Duodenal mucosa (tissue), 2 donors: Measurements from ENCODE around the gene B3GNT9.

ENCODE experiments used
- H3K27ac ChIP-seq: one replicate; pipeline ENCODE4 v1.7.0; 2013; ENCODE audit warnings: low read depth, low read length
- H3K27me3 ChIP-seq, 2 donors: one replicate each; pipeline ENCODE4 v1.7.0; 2013; ENCODE audit warnings: low read length in 2 of 2, control low read depth in 1 of 2; ENCODE audit not compliant: insufficient read depth in 2 of 2, control insufficient read depth in 1 of 2
- H3K36me3 ChIP-seq, 2 donors: one replicate each; pipeline ENCODE4 v1.7.0; 2013; ENCODE audit warnings: low read length in 2 of 2, control low read depth in 1 of 2; ENCODE audit not compliant: insufficient read depth in 2 of 2, control insufficient read depth in 1 of 2
- H3K4me1 ChIP-seq, 2 donors: one replicate each; pipeline ENCODE4 v1.7.0; 2013; ENCODE audit warnings: low read length in 2 of 2, control low read depth in 1 of 2; ENCODE audit not compliant: insufficient read depth in 2 of 2, control insufficient read depth in 1 of 2
- H3K4me3 ChIP-seq, 2 donors: one replicate each; pipeline ENCODE4 v1.7.0; 2013; ENCODE audit warnings: low read length in 2 of 2, low read depth in 1 of 2
- H3K9ac ChIP-seq, 2 donors: one replicate each; pipeline ENCODE4 v1.7.0; 2013; ENCODE audit warnings: low read length in 2 of 2, low read depth in 1 of 2
- H3K9me3 ChIP-seq, 2 donors: one replicate each; pipeline ENCODE4 v1.7.0; 2013; ENCODE audit warnings: low read length in 2 of 2, control low read depth in 1 of 2; ENCODE audit not compliant: control insufficient read depth in 1 of 2

The B3GNT9 gene

DNA sequence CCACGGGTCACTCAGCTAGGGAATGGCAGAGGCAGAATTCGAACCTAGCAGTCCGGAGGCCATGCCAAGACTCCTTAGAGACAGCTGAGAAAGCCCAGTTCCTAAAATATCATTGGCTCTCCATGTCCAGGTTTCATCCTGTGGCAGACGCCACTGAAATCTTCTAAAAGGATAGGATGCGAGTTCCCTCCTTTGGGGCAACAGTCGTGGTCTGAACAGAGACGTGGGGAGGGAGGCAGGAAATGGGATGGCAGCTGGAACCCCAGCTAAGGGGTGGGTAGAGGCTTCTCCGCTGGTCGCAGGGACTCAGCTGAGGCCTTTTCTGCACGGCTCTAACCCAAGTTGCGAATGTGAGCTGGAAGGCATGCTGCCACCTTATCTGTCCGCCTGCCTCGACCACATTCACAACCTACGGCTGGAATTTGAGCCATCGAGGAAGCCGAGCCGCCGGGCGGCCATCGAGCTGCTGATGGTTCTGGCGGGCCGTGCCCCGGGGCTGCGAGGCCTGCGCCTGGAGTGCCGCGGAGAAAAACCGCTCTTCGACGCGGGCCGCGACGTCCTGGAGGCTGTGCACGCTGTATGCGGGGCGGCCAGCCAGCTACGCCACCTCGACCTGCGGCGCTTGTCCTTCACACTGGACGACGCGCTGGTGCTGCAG is 11.8 kb upstream of the B3GNT9 start:
- H3K27me3 ChIP-seq: peaks cover 35 to 45% of the 10 kb centered on the region in 2 donors
- H3K9me3 ChIP-seq: no peaks in the 10 kb centered on the region
- peaks cover 46 to 59% of the 10 kb centered on the region in 2 donors for H3K4me1 ChIP-seq
- peak overlapping the region in 1 of 2 donors; percentile 19 for H3K9ac ChIP-seq
- H3K27ac ChIP-seq: no peak overlapping the region
- H3K4me3 ChIP-seq: peak overlapping the region in 1 of 2 donors; percentile 65
- no peaks in the 10 kb centered on the region for H3K36me3 ChIP-seq

DNA sequence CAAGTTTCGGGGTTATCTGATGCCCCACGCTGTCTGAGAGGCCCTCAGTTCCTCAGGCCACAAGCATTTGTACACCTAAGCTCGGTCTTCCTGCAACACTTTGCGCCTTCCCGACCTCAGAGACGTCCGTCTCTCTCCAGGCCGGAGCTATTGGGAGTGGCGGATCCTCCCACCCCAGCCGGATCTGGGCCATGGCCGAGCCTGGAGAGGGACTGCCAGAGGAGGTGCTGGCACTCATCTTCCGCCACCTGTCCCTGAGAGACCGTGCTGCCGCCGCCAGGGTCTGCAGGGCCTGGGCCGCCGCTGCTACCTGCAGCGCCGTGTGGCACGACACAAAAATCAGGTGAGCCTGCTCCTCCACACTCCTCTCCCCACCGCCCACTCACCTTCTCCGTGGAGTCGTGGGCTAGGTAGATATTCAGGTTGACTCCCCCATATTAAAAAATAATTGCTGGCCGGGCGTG is 10.8 kb upstream of the B3GNT9 start:
- H3K4me3 ChIP-seq: peak overlapping the region in 1 of 2 donors; percentile 97
- H3K9ac ChIP-seq: no peak overlapping the region
- H3K27ac ChIP-seq: no peak overlapping the region
- H3K4me1 ChIP-seq: peaks cover 49 to 64% of the 10 kb centered on the region in 2 donors
- no peaks in the 10 kb centered on the region for H3K36me3 ChIP-seq
- H3K27me3 ChIP-seq: peaks cover 32 to 39% of the 10 kb centered on the region in 2 donors
- H3K9me3 ChIP-seq: no peaks in the 10 kb centered on the region

GRCh38 chr16:67158637-67159600 is 8.1 kb upstream of the B3GNT9 start:
- Histone ChIP-seq H3K4me1 (peaks cover 55 to 63% of the 10 kb centered on the region in 2 donors), H3K9ac (peak overlapping the region; percentile 91 to 98), H3K4me3 (peak overlapping the region; percentile 92 to 97), H3K27me3 (peaks cover 19 to 23% of the 10 kb centered on the region in 2 donors), H3K9me3 (no peaks in the 10 kb centered on the region), H3K36me3 (no peaks in the 10 kb centered on the region), H3K27ac (peak overlapping the region; percentile 50)

DNA sequence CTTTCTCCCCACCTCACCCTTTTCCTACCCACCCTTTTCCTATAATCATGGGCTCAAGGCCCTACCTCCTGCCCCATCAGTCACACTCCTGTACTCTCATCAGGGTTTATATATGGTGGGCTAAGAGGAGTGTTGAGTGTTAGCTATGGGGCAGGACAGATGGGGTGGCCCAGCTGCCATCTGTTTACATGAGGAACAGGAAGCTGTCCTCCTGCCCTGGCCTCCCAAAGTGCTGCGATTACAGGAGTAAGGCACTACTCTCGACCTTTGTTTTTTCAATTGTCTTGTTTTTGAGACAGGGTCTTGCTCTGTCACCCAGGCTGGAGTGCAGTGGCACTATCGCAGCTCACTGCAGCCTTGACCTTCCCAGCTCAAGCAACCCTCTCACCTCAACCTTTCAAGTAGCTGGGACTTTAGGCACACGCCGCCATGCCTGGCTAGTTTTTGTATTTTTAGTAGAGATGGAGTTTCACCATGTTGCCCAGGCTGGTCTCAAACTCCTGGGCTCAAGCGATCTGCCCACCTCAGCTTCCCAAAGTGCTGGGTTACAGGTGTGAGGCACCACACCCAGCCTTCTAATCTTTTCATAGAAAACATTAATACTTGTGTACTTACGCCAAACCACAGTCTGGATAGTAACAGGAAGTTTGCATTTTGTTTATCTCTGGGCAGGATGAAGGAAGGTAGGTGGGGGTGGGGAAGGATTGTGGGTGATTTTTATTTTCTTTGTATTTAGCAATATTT is 7.3 kb upstream of the B3GNT9 start:
- H3K27me3 ChIP-seq: peaks cover 11 to 16% of the 10 kb centered on the region in 2 donors
- H3K9ac ChIP-seq: peak overlapping the region in 1 of 2 donors; percentile 98
- no peak overlapping the region for H3K27ac ChIP-seq

GRCh38 chr16:67157106-67157748 is 6.4 kb upstream of the B3GNT9 start:
- Histone ChIP-seq H3K36me3 (no peaks in the 10 kb centered on the region), H3K4me3 (no peak overlapping the region), H3K27ac (no peak overlapping the region), H3K27me3 (peaks cover 4 to 8% of the 10 kb centered on the region in 2 donors), H3K9ac (no peak overlapping the region), H3K4me1 (peaks cover 38 to 46% of the 10 kb centered on the region in 2 donors), H3K9me3 (no peaks in the 10 kb centered on the region)

More for the DNA sequence above, 7.3 kb upstream of the B3GNT9 start:
- H3K36me3 ChIP-seq: no peaks in the 10 kb centered on the region
- no peak overlapping the region for H3K4me3 ChIP-seq
- H3K4me1 ChIP-seq: peaks cover 47 to 55% of the 10 kb centered on the region in 2 donors
- H3K9me3 ChIP-seq: no peaks in the 10 kb centered on the region

DNA sequence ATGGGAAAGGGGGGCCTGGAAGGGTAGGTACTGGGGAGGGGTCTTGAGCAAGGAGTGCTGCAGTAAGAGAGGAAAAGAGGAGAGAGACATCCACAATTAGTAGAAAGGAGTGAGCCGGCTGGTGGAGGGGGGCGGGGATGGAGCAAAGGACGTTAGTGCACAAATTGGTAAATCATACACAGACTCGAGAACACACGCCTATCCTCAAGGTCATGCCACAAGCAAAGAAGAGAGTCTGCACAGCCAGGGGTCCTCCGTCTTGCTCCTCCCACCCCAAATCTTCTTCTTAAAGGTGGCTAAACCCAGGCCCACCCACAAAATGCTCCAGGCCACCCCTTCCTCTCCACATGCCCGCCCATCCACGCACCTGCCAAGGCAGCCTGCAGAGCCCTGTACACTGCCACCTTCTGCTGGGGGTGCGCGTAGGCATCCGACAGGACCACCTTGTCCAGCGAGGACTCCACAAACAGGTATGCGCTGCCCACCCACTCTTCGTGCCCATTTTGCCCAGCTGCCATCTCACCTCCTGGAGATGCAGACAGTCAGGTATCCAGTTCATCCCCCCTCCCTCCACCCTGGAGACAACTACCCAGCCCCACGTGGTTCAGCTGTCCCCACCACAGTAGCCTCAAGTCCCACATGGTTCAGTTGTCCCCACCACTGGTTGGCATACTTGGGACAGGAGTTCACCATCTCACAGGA is 5.5 kb upstream of the B3GNT9 start:
- H3K4me1 ChIP-seq: peaks cover 32 to 44% of the 10 kb centered on the region in 2 donors
- H3K27me3 ChIP-seq: no peaks in the 10 kb centered on the region
- no peaks in the 10 kb centered on the region for H3K9me3 ChIP-seq
- no peaks in the 10 kb centered on the region for H3K36me3 ChIP-seq
- no peak overlapping the region for H3K9ac ChIP-seq
- peak overlapping the region in 1 of 2 donors; percentile 28 for H3K4me3 ChIP-seq
- no peak overlapping the region for H3K27ac ChIP-seq

DNA sequence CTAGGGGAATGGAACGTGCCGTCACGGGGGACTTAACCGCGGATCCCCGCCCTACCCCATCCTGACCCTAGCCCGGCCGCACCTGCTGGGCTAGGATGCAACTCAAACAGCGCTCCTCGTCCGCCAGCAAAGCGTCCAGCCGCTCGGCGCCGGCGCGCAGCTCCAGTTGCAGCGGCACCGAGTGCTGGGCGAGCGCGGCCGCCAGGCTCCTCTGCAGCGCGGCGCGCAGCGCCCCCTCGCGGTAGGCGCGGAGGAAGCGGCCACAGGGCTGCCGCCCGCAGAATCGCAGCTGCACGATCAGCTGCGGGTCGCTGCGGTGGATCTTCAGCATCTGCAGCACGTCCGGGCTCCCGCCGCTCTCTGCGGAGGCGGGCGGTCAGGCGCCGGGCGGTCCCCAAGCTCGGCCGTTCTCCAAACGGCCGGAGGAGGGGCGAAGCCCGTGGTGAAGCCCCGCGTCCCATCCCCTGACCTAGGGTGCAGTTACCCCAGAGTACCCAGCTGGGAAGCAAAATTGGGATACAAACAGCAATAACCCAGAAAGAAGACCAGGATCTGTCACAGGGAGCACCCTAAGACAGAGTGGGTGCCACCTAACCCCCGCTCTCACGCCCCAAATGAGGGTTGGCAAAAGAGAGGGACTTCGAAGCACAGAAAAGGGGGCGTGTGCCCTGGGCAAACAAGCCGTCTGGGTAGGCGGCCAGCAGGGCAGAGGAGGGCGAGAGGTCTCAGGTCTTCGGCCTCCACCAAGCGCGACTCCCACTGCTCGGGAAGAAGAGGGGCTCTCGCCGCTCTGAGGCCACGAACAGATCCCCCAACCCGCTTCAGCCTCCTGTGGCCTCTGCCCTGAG is 4.7 kb upstream of the B3GNT9 start:
- Histone ChIP-seq H3K4me1 (peaks cover 30 to 47% of the 10 kb centered on the region in 2 donors), H3K27ac (no peak overlapping the region), H3K36me3 (no peaks in the 10 kb centered on the region), H3K9me3 (no peaks in the 10 kb centered on the region), H3K9ac (no peak overlapping the region), H3K27me3 (no peaks in the 10 kb centered on the region), H3K4me3 (peak overlapping the region; percentile 28 to 29)

DNA sequence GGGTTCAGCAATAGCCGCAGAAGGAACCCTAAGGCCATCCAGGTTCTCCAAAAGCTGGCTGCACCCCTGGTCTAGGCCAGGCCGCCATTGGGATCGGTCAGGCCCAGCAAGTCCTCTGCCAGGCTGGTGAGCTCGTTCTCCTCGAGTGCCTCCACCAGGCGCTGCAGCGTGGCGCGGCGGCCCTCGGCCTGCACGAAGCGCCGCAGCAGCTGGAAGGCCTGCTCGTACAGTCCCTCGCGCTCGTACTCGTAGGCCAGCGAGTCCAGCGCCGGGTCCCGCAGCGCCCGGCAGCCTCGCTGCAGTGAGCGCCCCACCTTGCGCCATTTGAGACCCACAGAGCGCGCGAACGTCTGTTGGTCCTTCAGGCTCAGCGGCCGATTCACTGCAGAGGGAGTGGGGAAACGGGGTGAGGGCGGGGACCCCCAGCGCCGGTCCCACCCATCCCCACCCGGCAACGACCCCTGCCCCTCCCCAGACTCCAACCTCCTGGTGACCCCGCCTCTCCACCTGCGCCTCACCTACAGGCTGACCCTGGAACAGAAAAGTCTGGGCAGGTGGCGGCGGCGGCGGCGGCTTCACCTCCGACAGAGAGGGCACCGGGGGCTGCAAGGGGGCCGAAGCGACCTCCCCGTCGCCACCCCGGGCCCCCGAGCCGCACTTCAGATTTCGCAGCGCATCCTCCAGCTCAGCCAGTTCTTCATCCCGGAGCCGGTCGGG is 3.9 kb upstream of the B3GNT9 start:
- no peak overlapping the region for H3K9ac ChIP-seq
- H3K4me1 ChIP-seq: peaks cover 30 to 46% of the 10 kb centered on the region in 2 donors
- no peaks in the 10 kb centered on the region for H3K36me3 ChIP-seq
- H3K4me3 ChIP-seq: peak overlapping the region; percentile 21 to 29
- no peaks in the 10 kb centered on the region for H3K9me3 ChIP-seq
- no peaks in the 10 kb centered on the region for H3K27me3 ChIP-seq
- H3K27ac ChIP-seq: no peak overlapping the region
